HepG2 (cell line): ENCODE measurements around the gene ARMH3. TPM values are rescaled to one million over a fixed set of nuclear protein-coding genes. Genes with fewer than 3 reads are reported as not detected.

Experiments
- ATAC-seq: fragments of 200-7000 bp; cut with Tn5 transposase; 3 replicates; pipeline ENCODE4 v1.9.1; 2020; ENCODE audit warnings: mild to moderate bottlenecking, moderate library complexity
- BruUV-seq: library from RNA; stranded (reverse); fragments of 400-500 nt; replicated peaks from 2 replicates; lab custom pipeline; 2021; lab: Mats Ljungman, UMichigan
- CTCF ChIA-PET: fragments of 300-600 bp; formaldehyde crosslinking; extraction: SDS; loops from one replicate; lab custom pipeline; 2021; ENCODE audit warnings: low total read pairs, inconsistent platforms, low intra/inter-chr PET ratio; lab: Yijun Ruan, JAX
- POLR2A ChIA-PET: fragments of 350-600 bp; sonication (Branson Sonifier 250); formaldehyde crosslinking; loops from one replicate; lab custom pipeline; 2020; ENCODE audit warnings: antibody characterized with exemption, inconsistent platforms; lab: Yijun Ruan, JAX
- DNase-seq: peaks from one replicate; pipeline ENCODE4 v3.0.0-alpha.2; 2015; ENCODE audit warnings: low spot score
- FAIRE-seq: peaks from 3 replicates; lab custom pipeline; 2011; peaks lifted over from hg19 to GRCh38; lab: Jason Lieb, UNC
- H2AFZ ChIP-seq: one replicate; pipeline ENCODE4 v1.6.1; 2011; ENCODE audit warnings: low read length, inconsistent platforms
- H3K27ac ChIP-seq: fragments of 300-600 bp; 3 replicates; pipeline ENCODE4 v1.8.0; 2011; ENCODE audit warnings: mixed run types, mild to moderate bottlenecking, mixed read lengths, low read length, inconsistent platforms; ENCODE audit not compliant: insufficient read depth; ENCODE audit errors: extremely low read length
- H3K27me3 ChIP-seq, 2 experiments: fragments of 200-600 bp in 1 of 2; 2 replicates in 1 of 2; 3 replicates in 1 of 2; pipeline versions ENCODE4 v1.6.0 to v1.8.0; 2011; ENCODE audit warnings: low read length in 2 of 2, mild to moderate bottlenecking in 2 of 2, moderate library complexity in 2 of 2, inconsistent platforms in 1 of 2; ENCODE audit not compliant: insufficient read depth in 2 of 2, control insufficient read depth in 1 of 2
- H3K36me3 ChIP-seq, 2 experiments: fragments of 200-600 bp in 1 of 2; replicated peaks in 1 of 2; 2 replicates in 1 of 2; 3 replicates in 1 of 2; pipeline versions ENCODE4 v1.5.1 to v1.8.0; 2011; ENCODE audit warnings: low read length in 2 of 2, inconsistent platforms in 1 of 2; ENCODE audit not compliant: insufficient read depth in 2 of 2, control insufficient read depth in 1 of 2
- H3K4me1 ChIP-seq: 2 replicates; pipeline ENCODE4 v1.5.1; 2012; ENCODE audit warnings: low read length, inconsistent platforms; ENCODE audit not compliant: insufficient read depth
- H3K4me2 ChIP-seq: 2 replicates; pipeline ENCODE4 v1.6.0; 2011; ENCODE audit warnings: low read depth, low read length, inconsistent platforms
- H3K4me3 ChIP-seq, 3 experiments: fragments of 200-600 bp in 1 of 3; sonication (generic), shearing (Covaris generic) in 1 of 3; replicated peaks in 1 of 3; 2 replicates each; pipeline ENCODE4 v1.5.1; 2011 to 2016; ENCODE audit warnings: low read length in 3 of 3, inconsistent platforms in 2 of 3, low read depth in 2 of 3, mild to moderate bottlenecking in 2 of 3, control low read depth in 1 of 3, mixed read lengths in 1 of 3; ENCODE audit not compliant: insufficient read depth in 1 of 3
- H3K79me2 ChIP-seq: one replicate; pipeline ENCODE4 v1.6.1; 2011; ENCODE audit warnings: low read length, inconsistent platforms; ENCODE audit not compliant: insufficient read depth
- H3K9ac ChIP-seq: 2 replicates; pipeline ENCODE4 v1.6.0; 2011; ENCODE audit warnings: mild to moderate bottlenecking, low read depth, low read length, inconsistent platforms; ENCODE audit not compliant: insufficient read depth
- H3K9me3 ChIP-seq: 2 replicates; pipeline ENCODE4 v1.5.1; 2012; ENCODE audit warnings: mild to moderate bottlenecking, low read length
- H4K20me1 ChIP-seq: 2 replicates; pipeline ENCODE4 v1.6.0; 2011; ENCODE audit warnings: inconsistent platforms, mild to moderate bottlenecking, low read length, moderate library complexity; ENCODE audit not compliant: insufficient read depth
- ATRX ChIP-seq: sonication (generic); formaldehyde crosslinking; IDR thresholded peaks from 2 replicates; pipeline ENCODE4 v1.4.0; 2020; ENCODE audit warnings: missing genetic modification reagents, borderline replicate concordance
- GPBP1L1 ChIP-seq: sonication (generic); formaldehyde crosslinking; IDR thresholded peaks from 2 replicates; pipeline ENCODE4 v1.5.0; 2020; ENCODE audit warnings: mild to moderate bottlenecking, missing genetic modification reagents
- HINFP ChIP-seq: sonication (generic); formaldehyde crosslinking; IDR thresholded peaks from 2 replicates; pipeline ENCODE4 v1.4.0; 2020; ENCODE audit warnings: low read depth, mild to moderate bottlenecking, missing genetic modification reagents
- NPAS2 ChIP-seq: sonication (generic); formaldehyde crosslinking; IDR thresholded peaks from 2 replicates; pipeline ENCODE4 v1.8.0; 2022; ENCODE audit warnings: mild to moderate bottlenecking, missing genetic modification reagents, borderline replicate concordance
- NR3C1 ChIP-seq: sonication (generic); formaldehyde crosslinking; IDR thresholded peaks from 2 replicates; pipeline ENCODE4 v1.4.0; 2020; ENCODE audit warnings: missing genetic modification reagents
- ZFP91 ChIP-seq: sonication (generic); formaldehyde crosslinking; IDR thresholded peaks from 2 replicates; pipeline ENCODE4 v1.9.0; 2022; ENCODE audit warnings: missing genetic modification reagents, mild to moderate bottlenecking, borderline replicate concordance
- ZNF605 ChIP-seq: sonication (generic); formaldehyde crosslinking; IDR thresholded peaks from 2 replicates; pipeline ENCODE4 v1.8.0; 2022; ENCODE audit warnings: mild to moderate bottlenecking, missing genetic modification reagents
- ZNF83 ChIP-seq: sonication (generic); formaldehyde crosslinking; IDR thresholded peaks from 2 replicates; pipeline ENCODE4 v1.4.0; 2020; ENCODE audit warnings: missing genetic modification reagents, mild to moderate bottlenecking, borderline replicate concordance
- WGBS: methylation state at CpG from one replicate; pipeline ENCODE4 v1.1.6; 2017; ENCODE audit warnings: low lambda C conversion rate; 5-methylcytosine and 5-hydroxymethylcytosine counted together
- in situ Hi-C: cut with HindIII; loops from 2 replicates; pipeline ENCODE4 v1.10.0; 2017; ENCODE audit warnings: low pct_unique_long_range_greater_than_20kb; ENCODE audit not compliant: extremely low pct_ligation_motif_present
- intact Hi-C: fragments of 100-400 bp; cut with micrococcal nuclease; formaldehyde crosslinking; loops from one replicate; pipeline ENCODE4 v1.10.0; 2022; ENCODE audit not compliant: unreplicated experiment
- polyA plus RNA-seq, 8 experiments: library from polyadenylated mRNA; depleted of rRNA in 3 of 8; stranded (reverse) in 7 of 8; unstranded in 1 of 8; fragments of >200 nt; fragmentation: Illumina TruSeq in 4 of 8; extraction: Trizol in 4 of 8; gene quantifications; 2 replicates each; pipeline versions ENCODE4 v1.2.1 to v1.2.3, GENCODE V29; 2011 to 2016; ENCODE audit warnings: low read depth in 4 of 8, missing spikeins in 1 of 8, mixed read lengths in 1 of 8; ENCODE audit not compliant: insufficient read depth in 1 of 8
- total RNA-seq, 5 experiments: library from RNA; depleted of rRNA; stranded (reverse); fragments of >200 nt; fragmentation: Illumina TruSeq; extraction: Trizol; gene quantifications; 2 replicates each; pipeline ENCODE4 v1.2.3, GENCODE V29; 2016; ENCODE audit warnings: low read depth in 1 of 5

Gene ARMH3
- total and polyA plus RNA-seq, 2 of the 13 experiments (the other 11 are each of a cell fraction or from before 2014, with no cell fraction given), result 8.4 to 16.9 TPM

- no peak for TF ChIP-seq ZFP91 (CRISPR knock-in tag)
- TF ChIP-seq, all 625 proteins: peak for 0
Measured at GRCh38 chr10:101850749-101851148, 205.2 kb downstream of the ARMH3 start (continued).

- Histone ChIP-seq H3K9me3 (no peaks in the 10 kb centered on the region), H3K27ac (no peak overlapping the region), H2AFZ (no peak overlapping the region), H3K4me1 (no peaks in the 10 kb centered on the region), H3K36me3 (peaks cover 5 to 16% of the 10 kb centered on the region in 2 experiments; a peak in 4 of 5 replicates), H3K27me3 (no peaks in the 10 kb centered on the region), H3K4me3 (no peak overlapping the region), H3K79me2 (no peaks in the 10 kb centered on the region), H3K9ac (no peak overlapping the region), H4K20me1 (no peaks in the 10 kb centered on the region), H3K4me2 (no peak overlapping the region)
- ATAC-seq (no peak), FAIRE-seq (no peak), DNase-seq (no peak)
- WGBS, result 89% methylated on average over 3 of the region's 3 CpGs
- ChIA-PET CTCF (no interaction called here), POLR2A (no interaction called here)
- intact Hi-C loops, result no loop called here
- no TSS peak for BruUV-seq
- TF ChIP-seq NR3C1 (CRISPR knock-in tag), result no peak
- no peak for TF ChIP-seq ATRX
- TF ChIP-seq GPBP1L1 (CRISPR knock-in tag), result no peak
- no peak for TF ChIP-seq HINFP (CRISPR knock-in tag)
- no peak for TF ChIP-seq NPAS2 (CRISPR knock-in tag)
- TF ChIP-seq ZNF605 (CRISPR knock-in tag), result no peak
- no peak for TF ChIP-seq ZNF83 (CRISPR knock-in tag)
- TF ChIP-seq, all 625 proteins: peak for 0
- in situ Hi-C loops, result no loop called here
Measured at GRCh38 chr10:101848894-101849351, 207.1 kb downstream of the ARMH3 start.
